Omental fat pad (tissue), 4 donors: ENCODE data around the gene LRCH1. TPM values are rescaled to one million over a fixed set of nuclear protein-coding genes. Genes with fewer than 3 reads are reported as not detected.
"Not testable (repeated sequence)": the region's sequence is repeated elsewhere in the genome, so short reads cannot be mapped to it uniquely, and the experiment has no call there.

ENCODE experiments used
- ATAC-seq: fragments of 150-250 bp; one replicate; pipeline ENCODE4 v1.9.1; 2016; ENCODE audit warnings: mild to moderate bottlenecking, moderate library complexity; ENCODE audit not compliant: low FRiP score
- DNase-seq: peaks from one replicate; pipeline ENCODE4 v3.0.0-alpha.2; 2019; ENCODE audit warnings: low spot score
- total RNA-seq, 4 donors: library from RNA; depleted of rRNA; stranded (reverse); fragments of >200 nt; gene quantifications; one replicate each; pipeline ENCODE4 v1.1.0, GENCODE V29; 2016
- TF ChIP-seq, protein P1 (sequence below), 3 donors: fragments of 450-650 bp; IDR thresholded peaks; one replicate each; pipeline ENCODE4 v1.5.1; 2016 to 2017; ENCODE audit warnings: antibody characterized with exemption in 3 of 3, mild to moderate bottlenecking in 3 of 3, moderate library complexity in 2 of 3

LRCH1 gene, protein sequence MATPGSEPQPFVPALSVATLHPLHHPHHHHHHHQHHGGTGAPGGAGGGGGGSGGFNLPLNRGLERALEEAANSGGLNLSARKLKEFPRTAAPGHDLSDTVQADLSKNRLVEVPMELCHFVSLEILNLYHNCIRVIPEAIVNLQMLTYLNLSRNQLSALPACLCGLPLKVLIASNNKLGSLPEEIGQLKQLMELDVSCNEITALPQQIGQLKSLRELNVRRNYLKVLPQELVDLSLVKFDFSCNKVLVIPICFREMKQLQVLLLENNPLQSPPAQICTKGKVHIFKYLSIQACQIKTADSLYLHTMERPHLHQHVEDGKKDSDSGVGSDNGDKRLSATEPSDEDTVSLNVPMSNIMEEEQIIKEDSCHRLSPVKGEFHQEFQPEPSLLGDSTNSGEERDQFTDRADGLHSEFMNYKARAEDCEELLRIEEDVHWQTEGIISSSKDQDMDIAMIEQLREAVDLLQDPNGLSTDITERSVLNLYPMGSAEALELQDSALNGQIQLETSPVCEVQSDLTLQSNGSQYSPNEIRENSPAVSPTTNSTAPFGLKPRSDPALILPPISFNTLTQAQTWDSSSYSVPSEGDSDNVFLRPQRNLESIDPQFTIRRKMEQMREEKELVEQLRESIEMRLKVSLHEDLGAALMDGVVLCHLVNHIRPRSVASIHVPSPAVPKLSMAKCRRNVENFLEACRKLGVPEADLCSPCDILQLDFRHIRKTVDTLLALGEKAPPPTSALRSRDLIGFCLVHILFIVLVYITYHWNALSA
- total RNA-seq, result 10 to 100 TPM in 3 of 4 donors, 1 to 10 TPM in 1; 9.7 to 43.7 (median 16.5) TPM

DNA sequence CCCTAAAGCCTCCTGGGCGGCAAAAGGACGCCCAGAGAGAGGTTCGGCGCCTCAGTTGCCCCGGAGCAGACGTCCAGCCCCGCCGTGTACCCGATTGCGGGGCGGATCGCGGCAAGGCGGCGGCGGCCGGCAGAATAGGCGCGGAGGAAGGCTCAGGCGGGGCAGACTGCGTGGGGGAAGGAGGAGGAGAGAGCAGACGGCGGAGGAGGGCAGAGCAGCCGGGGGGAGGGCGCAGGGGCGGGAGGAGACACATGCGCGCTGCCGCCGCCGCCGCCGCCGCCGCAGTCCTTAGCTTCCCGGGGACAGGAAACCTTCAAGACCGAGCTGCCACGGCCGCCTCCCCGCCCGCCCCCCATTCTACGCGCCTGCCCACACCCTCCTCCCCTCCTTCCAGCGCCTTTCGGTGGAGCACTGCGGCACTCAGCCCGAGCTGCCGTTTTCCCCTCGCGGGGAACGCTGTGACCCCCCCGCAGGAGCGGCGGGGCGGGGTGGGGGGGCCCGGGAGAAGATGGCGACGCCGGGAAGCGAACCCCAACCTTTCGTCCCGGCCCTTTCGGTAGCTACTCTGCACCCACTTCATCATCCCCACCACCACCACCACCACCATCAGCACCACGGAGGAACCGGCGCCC, at the start of gene LRCH1:
LRCH1 (plus strand) TSS at position 282 of the 632 bp plus-strand sequence; CDS start at position 509, 227 bp downstream.
- ATAC-seq (peak; percentile 86), DNase-seq (peak; percentile 48)
- TF ChIP-seq, protein P1, sequence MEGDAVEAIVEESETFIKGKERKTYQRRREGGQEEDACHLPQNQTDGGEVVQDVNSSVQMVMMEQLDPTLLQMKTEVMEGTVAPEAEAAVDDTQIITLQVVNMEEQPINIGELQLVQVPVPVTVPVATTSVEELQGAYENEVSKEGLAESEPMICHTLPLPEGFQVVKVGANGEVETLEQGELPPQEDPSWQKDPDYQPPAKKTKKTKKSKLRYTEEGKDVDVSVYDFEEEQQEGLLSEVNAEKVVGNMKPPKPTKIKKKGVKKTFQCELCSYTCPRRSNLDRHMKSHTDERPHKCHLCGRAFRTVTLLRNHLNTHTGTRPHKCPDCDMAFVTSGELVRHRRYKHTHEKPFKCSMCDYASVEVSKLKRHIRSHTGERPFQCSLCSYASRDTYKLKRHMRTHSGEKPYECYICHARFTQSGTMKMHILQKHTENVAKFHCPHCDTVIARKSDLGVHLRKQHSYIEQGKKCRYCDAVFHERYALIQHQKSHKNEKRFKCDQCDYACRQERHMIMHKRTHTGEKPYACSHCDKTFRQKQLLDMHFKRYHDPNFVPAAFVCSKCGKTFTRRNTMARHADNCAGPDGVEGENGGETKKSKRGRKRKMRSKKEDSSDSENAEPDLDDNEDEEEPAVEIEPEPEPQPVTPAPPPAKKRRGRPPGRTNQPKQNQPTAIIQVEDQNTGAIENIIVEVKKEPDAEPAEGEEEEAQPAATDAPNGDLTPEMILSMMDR (IDR thresholded peaks at IDR 0.05), result no peak

DNA sequence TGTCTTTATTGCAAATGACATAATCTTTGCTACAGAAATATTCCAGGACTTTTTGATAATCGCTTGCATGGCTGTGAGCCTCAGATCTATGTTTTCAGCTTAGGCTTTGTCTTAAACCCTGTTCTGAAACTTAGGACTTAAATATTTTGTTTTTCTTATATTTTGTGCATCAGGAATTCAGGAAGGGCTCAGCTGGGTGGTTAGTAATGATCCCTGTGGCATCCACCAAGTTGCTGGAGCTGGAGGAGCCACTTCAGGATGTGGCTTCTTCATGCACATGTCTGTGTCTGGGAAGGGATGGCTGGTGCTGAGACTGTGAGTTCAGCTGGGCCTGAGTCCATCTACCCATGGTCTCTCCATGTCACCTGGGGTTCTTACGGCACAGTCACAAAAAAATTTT, 48.9 kb upstream of the LRCH1 start:
- DNase-seq (no peak), ATAC-seq (no peak)
- TF ChIP-seq, protein P1 (IDR thresholded peaks at IDR 0.05), result no peak

DNA sequence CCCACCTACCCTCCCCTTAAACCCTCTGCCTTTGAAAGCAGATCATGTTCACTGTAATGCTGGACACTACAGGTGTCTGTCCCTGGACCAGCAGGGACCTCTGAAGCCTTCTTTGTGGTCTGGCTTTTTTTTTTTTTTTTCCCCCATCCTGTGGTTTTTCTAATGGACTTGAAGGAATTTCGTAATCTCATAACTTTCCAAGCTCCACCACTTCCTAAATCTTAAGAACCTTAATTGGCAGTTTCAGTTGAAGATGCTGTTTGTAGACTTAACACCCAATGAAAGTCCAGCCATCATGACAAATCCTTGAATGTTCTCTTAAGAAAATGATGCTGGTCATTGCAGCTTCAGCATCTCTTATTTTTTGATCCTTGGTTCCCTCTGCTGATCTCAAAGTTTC, 45.0 kb upstream of the LRCH1 start:
- ATAC-seq (no peak), DNase-seq (no peak)
- TF ChIP-seq, protein P1 (IDR thresholded peaks at IDR 0.05), result no peak

DNA sequence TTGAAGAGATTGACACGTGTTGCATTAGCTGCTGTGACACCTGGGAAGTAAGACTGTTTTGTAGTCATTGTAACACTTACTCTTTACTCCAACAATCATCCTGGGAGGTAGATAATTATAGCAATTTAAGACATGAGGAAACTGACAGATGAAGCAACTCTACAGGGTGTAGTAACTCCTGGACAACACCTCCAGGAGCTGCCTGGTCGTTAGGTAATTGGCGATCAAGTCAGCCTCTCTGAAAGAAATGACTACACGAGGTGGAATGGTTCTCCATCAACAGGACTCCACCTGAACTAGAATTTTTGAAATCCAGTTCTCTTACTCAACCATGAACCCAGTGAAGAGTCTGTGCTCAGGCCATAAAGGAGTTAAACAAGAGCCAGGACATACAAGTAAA, 43.0 kb upstream of the LRCH1 start:
- TF ChIP-seq, protein P1 (IDR thresholded peaks at IDR 0.05), result no peak
- ATAC-seq, result no peak

DNA sequence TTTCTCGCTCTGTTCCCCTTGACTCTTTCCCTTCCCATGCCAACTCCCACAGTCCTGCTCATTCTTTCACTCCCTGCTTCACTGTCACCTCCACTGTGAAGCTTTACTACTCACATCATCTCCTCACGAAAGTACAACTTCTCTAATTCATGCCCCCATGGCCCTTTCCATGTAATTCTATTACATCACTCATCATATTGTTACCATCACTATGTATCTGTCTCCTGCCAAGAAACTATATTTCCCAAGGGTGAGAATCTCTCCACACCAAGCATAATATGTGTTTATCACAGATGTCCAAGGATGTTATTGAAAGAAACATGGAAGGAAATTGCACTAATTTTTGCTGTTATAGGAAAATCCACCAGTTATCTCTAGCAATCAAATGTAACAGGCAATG, 37.2 kb upstream of the LRCH1 start:
- no peak for DNase-seq
- no peak for ATAC-seq
- TF ChIP-seq, protein P1 (IDR thresholded peaks at IDR 0.05), result no peak

More for the DNA sequence above, 43.0 kb upstream of the LRCH1 start:
- no peak for DNase-seq

DNA sequence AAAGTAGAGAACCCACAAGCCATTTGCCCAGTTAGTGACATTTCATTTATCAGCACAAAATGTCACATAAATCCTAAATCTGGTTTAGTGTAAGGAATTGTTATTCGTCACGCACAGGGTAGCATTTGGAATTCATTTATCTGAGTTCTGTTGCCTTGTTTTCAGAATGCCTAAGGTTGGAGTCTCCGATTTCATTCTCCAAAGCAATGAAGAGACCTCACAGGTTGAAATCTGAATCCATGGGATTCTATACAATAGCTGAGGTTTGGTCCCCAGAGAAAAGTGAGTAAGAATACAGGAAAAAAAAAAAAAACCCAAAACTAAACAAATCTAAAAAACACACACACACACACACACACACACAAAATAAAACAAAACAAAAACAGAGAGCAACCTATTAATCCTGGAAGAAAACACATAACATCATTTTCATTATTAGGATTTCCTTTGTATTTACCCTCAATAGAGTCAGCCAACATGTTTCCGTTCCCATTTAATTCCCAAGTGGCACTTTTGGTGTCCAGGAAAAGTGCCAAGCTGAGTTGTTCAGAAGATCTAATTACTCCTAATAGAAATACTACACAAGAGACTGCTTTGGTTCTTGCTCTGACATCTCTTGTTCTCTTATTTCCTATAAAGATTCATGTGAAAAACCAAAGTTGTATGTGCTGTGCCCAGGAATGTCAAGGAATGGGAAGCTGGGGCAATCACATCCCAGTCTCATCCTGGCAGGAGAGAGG, 36.2 kb upstream of the LRCH1 start:
- TF ChIP-seq, protein P1 (IDR thresholded peaks at IDR 0.05), result no peak
- DNase-seq, result no peak
- no peak for ATAC-seq

DNA sequence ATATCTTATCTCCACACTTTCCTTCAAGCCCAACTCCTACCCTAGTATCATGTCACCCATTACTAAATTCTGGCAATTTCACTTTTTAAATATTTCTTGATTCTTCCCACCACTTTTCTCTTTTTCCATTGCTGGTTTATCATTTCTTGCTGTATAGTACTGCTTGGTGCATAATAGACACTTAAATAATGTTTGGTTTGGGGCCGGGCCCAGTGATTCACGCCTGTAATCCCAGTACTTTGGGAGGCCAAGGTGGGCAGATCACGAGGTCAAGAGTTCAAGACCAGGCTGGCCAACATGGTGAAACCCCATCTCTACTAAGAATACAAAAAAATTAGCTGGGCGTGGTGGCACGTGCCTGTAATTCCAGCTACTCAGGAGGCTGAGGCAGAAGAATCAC, 35.2 kb upstream of the LRCH1 start:
- not testable (repeated sequence) for ATAC-seq, DNase-seq
